Fibroblast of peridontal ligament (primary cell): ENCODE measurements around the gene PPP4R4.
A peak's percentile ranks its signal among the peaks of the same experiment; 100 is the strongest.
"Not testable (repeated sequence)": the region's sequence is repeated elsewhere in the genome, so short reads cannot be mapped to it uniquely, and the experiment has no call there.

Experiments used
- DNase-seq: peaks from one replicate; pipeline ENCODE4 v3.0.0-alpha.2; 2010; ENCODE audit errors: extremely low read depth

PPP4R4 gene

DNA sequence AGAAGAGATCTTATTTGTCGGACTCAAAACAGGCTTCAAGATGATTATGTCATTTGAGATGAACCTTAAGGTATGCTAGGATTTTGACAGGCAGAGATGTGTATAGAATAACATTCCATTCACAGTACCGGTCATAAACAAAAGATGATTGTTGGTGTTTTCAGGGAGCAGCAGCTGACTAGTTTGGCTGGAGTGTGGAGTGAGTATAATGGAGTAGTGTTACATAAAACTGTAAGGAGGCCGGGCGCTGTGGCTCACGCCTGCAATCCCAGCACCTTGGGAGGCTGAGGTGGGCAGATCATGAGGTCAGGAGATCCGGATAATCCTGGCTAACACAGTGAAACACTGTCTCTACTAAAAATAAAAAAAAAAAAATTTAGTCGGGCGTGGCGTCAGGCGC lies 95.0 kb downstream of the PPP4R4 start:
- no peak for DNase-seq

DNA sequence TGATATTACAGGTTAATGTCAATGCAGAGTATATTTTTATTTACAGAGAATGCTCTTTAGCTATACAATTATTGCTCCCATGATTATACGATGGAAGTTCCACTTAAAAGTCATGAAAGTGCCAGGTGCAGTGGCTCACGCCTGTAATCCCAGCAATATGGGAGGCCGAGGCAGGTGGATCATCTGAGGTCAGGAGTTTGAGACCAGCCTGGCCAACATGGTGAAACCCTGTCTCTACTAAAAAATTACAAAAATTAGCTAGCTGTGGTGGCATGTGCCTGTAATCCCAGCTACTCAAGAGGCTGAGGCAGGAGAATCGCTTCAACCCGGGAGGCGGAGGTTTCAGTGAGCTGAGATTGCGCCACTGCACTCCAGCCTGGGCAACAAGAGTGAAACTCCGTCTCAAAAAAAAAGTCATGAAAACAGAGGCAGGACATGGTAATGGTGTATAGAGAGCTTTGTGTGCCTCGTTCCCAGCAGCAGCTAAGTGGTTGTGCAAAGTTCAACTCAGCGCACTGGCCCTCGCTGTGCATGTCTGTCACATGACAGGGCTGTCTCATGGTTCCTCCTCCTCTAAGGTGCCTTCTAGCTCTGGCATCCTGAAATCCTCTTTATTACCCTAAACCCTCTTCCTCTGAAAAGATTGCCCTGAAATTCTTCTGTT lies 102.9 kb downstream of the PPP4R4 start:
- not testable (repeated sequence) for DNase-seq

GRCh38 chr14:94278731-94279130 lies 104.6 kb downstream of the PPP4R4 start:
- DNase-seq, result peak; percentile 17

- peak; percentile 29 for DNase-seq
Observed at GRCh38 chr14:94282991-94283723, 109.0 kb downstream of the PPP4R4 start.

- no peak for DNase-seq
Observed at GRCh38 chr14:94284221-94284620, 110.1 kb downstream of the PPP4R4 start.

- no peak for DNase-seq
Observed at GRCh38 chr14:94285158-94285557, 111.0 kb downstream of the PPP4R4 start.

GRCh38 chr14:94288610-94289465 lies 114.7 kb downstream of the PPP4R4 start:
- no peak for DNase-seq

DNA sequence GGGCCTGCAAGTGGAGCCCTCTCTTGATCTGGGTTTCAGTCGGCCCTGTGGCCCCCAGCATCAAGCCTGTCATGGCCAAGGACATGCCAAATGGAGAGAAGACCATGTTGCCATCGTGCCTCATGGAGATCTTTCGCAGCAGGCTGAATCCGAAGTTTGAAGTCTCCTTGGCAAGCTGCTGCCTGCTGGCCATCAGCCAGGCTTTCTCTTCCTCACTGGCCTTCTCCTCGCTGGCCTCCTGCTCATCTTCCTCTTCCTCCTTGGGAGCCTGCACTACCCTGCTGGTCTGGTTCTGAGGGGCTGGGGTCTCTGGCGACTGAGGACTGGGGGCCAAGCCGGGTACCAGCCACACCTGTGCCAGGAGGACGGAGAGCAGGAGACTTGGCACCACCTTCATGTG lies 116.1 kb downstream of the PPP4R4 start:
- no peak for DNase-seq

GRCh38 chr14:94291159-94291905 lies 117.2 kb downstream of the PPP4R4 start:
- DNase-seq, result no peak

DNA sequence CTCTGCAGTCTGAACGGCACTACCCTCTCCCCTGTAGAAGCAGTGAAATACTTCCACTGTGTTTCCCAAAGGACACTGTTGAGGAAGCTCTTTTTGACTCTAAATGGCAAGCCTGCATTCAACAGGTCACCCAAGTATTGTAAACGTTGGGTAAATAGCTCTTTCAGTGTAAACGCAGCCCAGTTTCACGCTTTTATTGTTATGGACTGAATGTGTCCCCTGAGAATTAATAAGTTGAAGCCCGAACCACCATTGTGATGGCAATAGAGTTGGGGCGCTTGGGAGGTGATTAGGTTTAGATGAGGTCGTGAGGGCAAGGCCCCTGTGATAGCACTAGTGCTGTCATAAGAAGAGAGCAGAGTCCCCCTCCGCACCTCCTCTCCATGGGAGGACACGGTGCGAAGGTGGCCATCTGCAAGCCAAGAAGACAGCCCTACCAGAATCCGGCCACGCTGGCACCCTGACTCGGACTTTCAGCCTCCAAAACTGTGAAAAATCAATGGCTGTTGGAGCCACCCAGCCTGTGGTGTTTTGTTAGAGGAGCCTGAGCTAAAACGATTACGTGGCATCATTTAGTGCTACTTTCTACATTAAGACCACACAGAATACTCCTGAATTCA lies 117.9 kb downstream of the PPP4R4 start:
- no peak for DNase-seq

DNA sequence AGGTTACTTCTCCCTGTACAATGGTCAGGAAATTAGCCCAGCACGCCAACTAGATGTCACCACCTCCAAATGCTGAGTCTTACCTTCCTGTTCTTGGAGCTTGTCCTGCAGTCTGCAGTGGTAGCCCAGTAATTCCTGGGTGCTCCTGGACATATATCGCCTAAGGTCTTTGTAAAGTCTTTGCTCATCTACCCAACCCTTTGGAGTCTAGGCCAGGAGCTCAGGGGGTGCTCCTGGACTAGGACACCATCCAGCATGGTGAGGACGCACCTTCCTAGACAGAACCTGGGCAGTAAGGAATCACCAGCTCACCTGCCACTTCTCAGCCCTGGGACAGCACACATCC lies 118.4 kb downstream of the PPP4R4 start:
- no peak for DNase-seq

DNA sequence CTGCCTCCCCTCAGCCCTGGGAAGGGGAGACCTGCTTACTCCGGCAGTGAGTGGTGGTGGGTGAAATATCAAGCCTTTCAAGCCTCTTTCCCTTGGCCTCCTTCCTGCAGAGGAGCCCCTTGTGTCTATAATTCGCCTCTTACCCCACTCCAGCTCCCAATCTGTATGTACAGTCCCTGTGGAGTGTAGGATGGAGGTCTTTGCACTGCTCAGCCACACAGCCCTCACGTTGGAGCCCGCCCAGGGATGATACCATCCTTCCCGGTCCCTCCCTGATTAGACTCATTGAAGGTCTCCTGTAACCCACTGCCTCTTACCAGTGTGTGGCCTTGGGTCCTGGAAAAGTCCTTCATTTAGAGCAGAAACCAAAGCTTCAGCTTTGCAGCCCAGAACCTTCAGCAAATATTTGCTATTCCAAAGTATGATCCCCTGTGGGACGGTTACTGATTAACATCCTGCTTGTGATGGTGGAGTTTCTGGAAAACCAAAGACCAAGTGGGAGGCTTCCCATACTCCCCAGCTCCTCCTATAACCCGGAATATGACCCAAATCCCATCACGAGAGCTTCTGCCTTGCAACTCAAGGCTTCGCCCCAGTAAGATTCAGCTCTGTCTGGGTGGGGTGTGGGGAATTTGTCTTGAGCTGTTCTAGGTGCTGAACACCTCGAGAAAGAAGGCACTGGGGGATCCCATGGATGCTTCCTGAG lies 118.9 kb downstream of the PPP4R4 start, which contains the start of gene SERPINA10:
Gene SERPINA10 (minus strand): TSS at position 397 of the 706 bp plus-strand sequence. CDS start 2,675 bp downstream, outside the sequence.
- DNase-seq, result no peak

GRCh38 chr14:94293578-94293924 lies 119.4 kb downstream of the PPP4R4 start:
- no peak for DNase-seq

DNA sequence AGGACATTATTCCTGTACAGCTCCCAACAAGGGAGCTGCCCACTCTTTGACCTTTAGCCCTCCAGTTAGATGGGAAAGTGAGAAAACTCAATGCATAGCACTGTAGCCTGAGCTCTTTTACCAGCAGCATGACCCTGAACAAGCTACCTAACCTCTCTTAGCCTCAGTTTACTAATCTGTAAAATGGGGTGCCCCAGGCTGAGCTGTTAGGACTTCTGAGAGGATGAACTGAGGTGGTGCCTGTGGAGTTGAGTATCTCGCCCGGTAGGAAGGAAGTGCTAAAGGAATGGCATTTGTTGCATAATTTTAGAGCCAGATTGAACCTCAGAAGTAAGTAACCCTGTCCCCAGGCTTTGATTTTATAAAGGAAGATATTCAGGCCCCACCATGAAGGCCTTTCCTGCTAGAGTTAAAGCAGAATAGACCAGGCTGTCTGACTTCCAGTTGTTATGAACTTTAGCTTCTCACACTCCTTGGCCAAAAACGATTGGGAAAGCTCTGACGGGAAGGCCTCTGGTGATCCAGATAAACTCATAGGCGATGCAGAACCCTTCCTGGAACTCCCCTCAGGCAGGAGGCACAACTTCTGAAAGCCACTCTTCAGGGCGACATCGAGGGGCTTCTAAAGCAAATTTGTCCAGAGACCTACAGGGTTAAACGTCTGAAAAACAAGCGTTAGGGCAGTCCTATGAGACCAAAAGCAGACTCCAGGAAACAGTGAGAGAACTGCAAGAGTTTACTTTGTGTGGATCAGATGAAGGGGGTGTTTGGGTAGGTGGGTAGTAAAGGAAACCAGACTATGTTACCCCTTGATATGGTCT lies 121.4 kb downstream of the PPP4R4 start:
- DNase-seq, result no peak

DNA sequence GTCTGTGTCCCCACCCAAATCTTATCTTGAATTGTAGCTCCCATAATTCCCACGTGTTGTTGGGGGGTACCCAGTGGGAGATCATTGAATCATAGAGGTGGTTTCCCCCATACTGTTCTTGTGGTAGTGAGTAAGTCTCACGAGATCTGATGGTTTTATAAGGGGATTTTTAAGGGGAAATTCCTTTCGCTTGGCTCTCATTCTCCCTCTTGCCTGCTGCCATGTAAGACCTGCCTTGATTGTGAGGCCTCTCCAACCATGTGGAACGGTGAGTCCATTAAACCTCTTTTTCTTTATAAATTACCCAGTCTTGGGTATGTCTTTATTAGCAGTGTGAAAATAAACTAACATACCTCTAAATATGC lies 122.0 kb downstream of the PPP4R4 start:
- DNase-seq, result not testable (repeated sequence)

DNA sequence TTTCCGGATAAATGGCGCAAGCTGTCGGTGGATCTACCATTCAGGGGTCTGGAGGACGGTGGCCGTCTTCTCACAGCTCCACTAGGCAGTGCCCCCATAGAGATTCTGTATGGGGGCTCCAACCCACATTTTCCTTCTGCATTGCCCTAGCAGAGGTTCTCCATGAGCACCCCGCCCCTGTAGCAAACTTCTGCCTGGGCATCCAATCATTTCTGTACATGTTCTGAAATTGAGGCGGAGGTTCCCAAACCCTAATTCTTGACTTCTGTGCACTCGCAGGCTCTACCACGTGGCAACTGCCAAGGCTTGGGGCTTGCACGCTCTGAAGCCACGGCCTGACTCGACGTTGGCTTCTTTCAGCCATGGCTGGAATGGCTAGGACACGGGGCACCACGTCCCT lies 124.0 kb downstream of the PPP4R4 start:
- DNase-seq, result no peak

GRCh38 chr14:94303111-94303510 lies 129.0 kb downstream of the PPP4R4 start:
- DNase-seq, result no peak

DNA sequence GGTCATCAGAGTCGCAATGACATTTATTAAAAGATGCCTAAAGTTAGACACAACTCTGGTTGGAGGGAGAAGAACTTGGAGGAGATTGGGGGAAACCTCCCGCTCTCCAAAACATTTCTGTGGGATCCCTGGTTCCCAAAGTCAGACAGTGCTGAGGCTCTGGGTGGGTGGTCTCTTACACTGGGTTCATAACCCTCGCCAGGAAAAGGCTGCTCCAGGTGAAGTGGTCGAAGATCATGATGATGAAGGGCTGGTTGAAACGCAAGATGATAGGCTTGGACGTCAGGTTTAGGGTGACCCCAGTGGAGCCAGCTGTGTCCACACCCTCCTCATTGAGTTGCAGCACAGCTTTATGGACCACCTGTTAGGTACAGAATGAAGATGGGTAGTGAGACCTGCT lies 130.1 kb downstream of the PPP4R4 start:
- DNase-seq, result no peak

- DNase-seq, result no peak
Observed at GRCh38 chr14:94305620-94306019, 131.5 kb downstream of the PPP4R4 start.
